HG02884 (cell line): ENCODE measurements around the gene CACNA1I.
"Not testable (repeated sequence)": the region's sequence is repeated elsewhere in the genome, so short reads cannot be mapped to it uniquely, and the experiment has no call there.

ENCODE experiments used
- ATAC-seq: cut with Tn5 transposase; IDR thresholded peaks from one replicate; pipeline ENCODE4 v1.9.1; 2021; ENCODE audit warnings: mild to moderate bottlenecking, moderate library complexity; ENCODE audit not compliant: unreplicated experiment

Gene CACNA1I

GRCh38 chr22:39731881-39732555 lies 161.5 kb downstream of the CACNA1I start:
- no peak for ATAC-seq

GRCh38 chr22:39732625-39733024 lies 162.1 kb downstream of the CACNA1I start:
- ATAC-seq: no peak

GRCh38 chr22:39733191-39733590 lies 162.6 kb downstream of the CACNA1I start:
- no peak for ATAC-seq

GRCh38 chr22:39734046-39734445 lies 163.5 kb downstream of the CACNA1I start:
- ATAC-seq: not testable (repeated sequence)

GRCh38 chr22:39734866-39735265 lies 164.3 kb downstream of the CACNA1I start:
- no peak for ATAC-seq

GRCh38 chr22:39735776-39736175 lies 165.2 kb downstream of the CACNA1I start:
- no peak for ATAC-seq

GRCh38 chr22:39738746-39739145 lies 168.2 kb downstream of the CACNA1I start:
- ATAC-seq: no peak
